Endothelial cell of hepatic sinusoid (primary cell): ENCODE data around the gene LRRFIP2.

ENCODE experiments used
- in situ Hi-C: cut with HindIII; loops from 2 replicates; pipeline ENCODE4 v1.10.0; 2017; ENCODE audit warnings: low sequenced_read_pairs

LRRFIP2 gene

DNA sequence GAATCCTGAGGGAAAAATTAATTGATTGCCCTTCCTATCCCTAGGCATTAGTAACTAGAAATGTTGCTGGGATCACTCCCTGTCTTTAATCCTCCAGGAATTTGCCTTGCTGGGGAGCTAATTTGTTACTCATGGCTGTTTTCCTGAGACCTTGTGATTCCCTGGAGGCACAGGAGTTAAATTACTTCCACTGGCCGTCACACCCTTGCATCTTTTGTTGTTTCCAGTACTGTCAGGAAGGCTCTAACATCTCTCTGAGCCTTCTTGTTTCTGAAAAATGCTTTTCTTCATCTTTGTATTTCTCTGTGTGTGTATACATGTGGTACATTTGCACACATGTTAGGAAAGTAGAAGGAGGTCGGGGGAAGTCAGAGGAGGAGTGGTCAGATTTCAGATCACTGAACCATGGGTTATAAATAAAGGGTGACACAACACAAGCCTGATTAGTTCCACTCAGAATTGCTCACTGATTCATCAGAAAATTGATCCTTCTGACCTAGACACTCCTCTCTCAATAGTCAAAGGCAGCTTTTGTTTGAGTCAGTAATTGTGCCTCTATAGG, 23.5 kb upstream of the LRRFIP2 start:
- in situ Hi-C loops: no loop called here

DNA sequence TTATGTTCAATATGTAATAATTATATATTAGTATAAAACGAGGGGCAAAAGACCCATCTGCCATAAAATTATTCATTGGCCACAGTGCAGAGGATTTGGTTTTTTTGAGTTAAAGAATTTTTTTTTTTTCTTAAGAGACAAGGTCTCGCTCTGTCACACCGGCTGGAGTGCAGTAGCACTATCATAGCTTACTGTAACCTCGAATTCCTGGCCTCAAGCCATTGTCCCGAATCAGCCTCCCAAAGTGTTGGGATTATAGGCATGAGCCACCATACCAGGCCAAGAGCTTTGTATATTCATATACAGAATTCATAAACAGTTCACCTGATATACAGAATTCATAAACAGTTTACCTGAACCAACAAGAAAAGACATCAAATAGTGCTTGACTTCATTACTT, 20.2 kb upstream of the LRRFIP2 start:
- in situ Hi-C loops: no loop called here

DNA sequence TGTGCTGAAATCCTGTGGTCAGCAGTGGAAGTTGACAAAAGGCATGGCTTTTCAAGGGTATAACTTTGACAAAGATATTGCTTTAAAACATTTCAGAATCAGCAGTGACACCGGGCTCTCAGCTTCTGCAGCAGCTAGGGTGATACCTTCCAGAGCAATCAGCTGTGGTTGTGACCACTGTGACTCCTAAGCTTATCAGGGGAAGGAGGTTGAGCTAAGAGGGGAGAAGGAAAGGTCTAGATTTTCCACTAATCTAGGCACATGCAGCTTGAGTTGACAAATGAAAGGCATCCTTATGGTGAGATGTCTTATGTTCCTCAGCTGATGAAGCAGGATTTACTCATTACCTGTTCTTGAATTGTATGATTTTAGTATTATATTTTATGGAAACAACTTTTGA, 16.3 kb upstream of the LRRFIP2 start:
- in situ Hi-C loops: no loop called here

DNA sequence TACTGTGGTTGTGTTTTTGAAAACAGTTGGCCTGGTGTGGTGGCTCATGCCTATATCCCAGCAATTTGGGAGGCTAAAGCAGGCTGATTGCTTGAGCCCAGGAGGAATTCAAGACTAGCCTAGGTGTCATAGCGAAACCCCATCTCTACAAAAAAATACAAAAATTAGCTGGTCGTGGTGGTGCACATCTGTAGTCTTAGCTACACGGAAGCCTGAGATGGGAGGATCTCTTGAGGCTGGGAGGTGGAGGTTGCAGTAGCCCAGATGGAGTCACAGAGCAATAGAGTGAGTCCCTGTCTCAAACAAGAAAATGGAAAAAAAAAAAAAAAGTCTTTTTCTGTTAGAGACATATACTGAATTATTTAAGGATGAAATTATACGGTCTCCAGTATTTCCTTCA, 14.7 kb upstream of the LRRFIP2 start:
- in situ Hi-C loops: no loop called here

DNA sequence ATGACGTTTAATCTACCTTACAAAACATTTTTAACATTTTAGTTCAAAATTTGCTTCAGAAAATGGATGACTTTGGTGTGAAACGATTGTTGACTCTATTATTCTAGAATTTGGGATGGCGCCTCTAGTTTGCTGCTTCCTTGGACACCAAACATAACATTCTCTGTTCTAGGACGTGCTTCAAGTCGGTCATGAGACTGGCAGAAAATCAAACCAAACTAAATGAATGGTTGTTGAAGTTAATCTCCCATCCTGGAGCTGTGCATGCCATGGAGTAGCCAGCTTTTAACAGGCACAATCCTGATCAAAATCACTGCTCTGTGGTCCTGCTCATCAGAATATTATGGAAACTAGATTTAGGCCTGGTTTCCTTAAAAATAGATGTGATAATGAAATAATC, 9.6 kb upstream of the LRRFIP2 start:
- in situ Hi-C loops: loop anchor here (5.0 kb wide), 1 partner anchor 37 kb away; no protein-coding TSS in a partner anchor

DNA sequence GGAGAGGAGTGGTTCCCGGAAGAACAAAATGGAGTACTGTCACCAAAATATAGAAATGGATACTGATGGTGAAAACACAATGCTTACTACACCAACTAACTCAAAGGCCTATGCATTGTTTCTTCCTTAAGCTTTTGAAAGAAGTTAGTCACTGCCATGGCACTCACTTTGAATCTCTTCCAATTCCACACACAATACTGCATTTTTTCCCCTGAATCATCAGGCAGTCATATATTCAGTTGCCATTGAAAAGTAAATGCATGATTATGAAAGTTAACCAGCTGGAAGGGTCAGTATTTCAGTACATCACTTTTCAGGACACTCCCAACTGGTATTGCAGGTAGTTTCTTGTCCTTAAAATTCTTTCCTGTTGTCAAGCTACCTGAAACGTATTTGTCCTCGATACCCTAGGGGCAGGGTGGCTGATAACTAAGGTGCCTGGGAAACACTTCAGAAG, 9.0 kb upstream of the LRRFIP2 start:
- in situ Hi-C loops: loop anchor here (5.0 kb wide), 1 partner anchor 36 kb away; no protein-coding TSS in a partner anchor

DNA sequence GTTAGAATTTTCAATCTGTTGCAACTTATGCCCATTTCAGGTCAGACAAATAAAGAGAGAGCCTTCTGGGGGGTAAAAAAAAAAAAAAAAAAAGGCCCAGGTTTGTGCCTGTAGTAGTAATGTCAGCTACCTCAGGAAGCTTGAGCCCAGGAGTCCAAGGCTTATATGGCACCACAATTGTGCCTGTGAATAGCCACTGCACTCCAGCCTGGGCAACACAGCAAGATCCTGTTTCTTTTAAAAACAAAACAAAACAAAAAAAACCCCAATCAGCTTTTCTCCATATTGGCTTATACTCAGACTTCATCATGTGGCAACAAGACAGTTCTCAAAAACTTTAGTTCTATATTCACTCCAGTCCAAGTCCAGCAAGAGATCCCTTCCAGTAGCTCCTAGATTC, 8.4 kb upstream of the LRRFIP2 start:
- in situ Hi-C loops: loop anchor here (5.0 kb wide), 1 partner anchor 36 kb away; no protein-coding TSS in a partner anchor

DNA sequence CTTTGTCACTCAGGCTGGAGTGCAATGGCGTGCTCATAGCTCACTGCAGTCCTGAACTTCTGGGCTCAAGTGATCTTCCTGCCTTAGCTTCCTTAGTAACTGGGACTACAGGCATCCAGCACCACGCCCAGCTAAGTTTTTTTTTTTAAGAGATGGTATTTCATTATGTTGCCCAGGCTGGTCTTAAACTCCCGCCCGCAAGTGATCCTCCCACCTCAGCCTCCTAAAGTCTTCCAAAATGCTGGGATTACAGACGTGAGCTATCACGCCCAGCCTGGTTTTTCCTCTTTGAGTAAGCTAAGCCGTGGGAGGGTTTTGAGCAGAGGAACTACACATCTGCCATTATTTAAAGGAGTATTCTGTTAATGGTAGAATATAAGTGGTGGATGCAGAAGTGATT, 7.4 kb upstream of the LRRFIP2 start:
- in situ Hi-C loops: loop anchor here (5.0 kb wide), 1 partner anchor 34 kb away; no protein-coding TSS in a partner anchor

DNA sequence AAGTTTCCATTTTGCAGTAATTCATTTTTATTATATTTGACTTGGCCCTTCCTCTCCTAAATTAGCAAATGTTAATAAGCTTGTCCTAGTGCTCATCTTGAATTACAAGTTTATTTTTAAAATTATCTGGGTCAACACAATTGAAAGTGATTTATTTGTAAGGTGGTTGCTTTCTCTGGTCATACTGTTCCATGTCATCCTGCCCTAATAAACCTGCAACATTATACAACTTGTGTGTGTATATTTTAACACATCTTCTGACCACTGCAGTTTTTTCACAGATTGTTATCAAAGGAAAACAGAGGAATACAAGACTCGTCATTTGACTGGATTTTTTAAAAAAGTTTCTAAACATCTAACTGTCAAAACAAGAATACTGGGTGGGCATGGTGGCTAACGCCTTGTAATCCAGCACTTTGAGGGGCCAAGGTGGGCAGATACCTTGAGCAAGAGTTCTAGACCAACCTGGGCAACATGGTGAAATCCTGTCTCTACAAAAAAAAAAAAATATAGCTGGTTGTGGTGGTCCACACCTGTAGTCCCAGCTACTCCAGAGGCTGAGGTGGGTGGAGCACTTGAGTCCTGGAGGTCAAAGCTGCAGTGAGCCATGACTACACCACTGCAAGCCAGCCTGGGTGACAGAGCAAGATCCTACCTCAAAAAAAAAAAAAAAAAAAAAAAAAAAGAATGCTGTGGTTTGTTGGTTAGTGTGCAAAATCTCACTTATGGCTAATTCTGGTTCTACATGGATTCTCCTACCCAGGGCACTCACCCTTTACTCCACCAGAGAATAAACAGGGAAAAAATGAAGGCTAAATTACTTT, 5.0 kb upstream of the LRRFIP2 start:
- in situ Hi-C loops: no loop called here

DNA sequence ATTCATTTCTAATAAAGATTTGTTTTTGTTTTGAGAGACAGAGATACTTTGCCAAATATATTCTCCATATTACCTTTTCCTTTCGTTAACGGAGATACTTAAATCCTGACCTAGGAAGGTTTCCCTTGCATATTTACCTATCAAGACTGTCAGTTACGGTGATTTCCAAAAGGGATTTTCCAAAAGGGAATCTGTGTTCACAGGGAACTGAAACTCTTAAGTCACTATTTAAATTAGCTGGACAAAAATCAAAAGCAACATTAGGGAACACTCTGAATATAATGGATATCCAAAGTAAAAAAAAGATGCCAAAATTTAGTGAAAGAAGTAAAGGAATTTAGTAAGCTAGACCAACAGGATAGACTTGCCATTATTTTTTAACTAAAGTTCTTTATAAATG, 576 bp downstream of the LRRFIP2 start:
- in situ Hi-C loops: no loop called here

DNA sequence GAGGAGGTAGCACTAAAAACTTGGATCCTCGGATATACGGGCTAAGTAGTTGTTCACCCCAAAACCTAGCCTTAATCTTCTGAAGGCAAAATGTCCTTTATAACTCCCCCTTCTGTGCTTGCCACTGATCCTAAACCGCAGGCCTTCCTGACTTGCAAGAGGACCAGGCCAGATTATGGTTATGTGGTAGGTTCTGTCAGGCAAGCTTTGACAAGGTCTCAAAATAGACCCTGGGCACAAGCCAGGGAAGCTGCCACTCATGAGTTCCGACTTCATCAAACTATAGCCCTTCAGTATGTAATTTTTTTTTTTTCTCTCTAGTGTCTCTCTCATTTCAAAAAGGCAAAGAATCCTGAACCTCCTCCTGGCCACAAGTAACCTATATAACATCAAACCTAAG, 3.2 kb downstream of the LRRFIP2 start:
- in situ Hi-C loops: no loop called here

DNA sequence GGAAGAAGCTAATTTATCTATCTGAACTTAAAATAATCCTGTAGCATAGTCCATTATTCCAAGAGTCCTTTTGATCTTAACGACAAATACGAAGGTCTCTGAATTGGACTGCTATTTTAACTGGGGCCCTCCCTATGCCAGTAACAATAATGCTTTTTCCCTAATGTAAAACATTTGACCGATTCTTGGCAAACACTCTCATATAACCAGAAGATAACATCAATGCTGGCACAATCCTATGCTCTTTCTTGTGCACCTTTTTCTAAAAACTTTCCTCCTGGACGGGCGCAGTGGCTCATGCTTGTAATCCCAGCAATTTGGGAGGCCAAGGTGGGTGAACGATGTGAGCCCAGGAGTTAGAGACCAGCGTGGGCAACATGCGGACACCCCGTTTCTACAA, 3.9 kb downstream of the LRRFIP2 start:
- in situ Hi-C loops: no loop called here

DNA sequence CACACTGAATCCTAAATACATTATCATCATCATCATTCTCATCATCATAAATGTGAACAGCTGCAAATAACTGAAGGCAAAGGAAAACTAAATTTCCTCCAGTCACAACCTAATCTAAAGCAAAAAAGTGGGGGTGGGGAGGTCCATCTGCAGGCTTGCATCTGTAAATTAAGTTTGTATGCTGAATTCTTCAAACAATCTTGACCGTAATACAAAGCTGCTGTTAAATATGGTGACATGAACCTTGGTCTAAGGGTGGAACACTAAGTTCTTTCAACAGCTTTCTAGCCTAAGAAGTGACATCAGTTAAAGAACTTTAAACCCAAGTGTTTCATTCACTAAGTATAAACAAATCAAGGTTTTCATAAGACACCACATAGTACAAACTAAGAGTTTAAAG, 4.3 kb downstream of the LRRFIP2 start:
- in situ Hi-C loops: no loop called here

DNA sequence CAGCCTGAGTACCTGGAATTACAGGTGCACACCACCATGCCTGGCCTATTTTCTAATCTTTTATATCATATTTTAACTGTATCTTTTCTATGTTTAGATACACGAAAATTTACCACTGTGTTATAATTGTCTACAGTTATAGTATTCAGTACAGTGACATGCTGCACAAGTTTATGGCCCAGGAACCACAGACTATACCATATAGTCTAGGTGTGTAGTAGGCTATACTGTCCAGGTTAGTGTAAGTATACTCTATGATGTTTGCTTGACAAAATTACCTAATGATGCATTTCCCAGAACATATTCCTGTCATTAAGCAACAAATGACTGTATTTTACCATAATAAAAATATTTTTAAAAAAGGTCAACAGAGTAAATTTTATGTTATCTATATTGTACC, 5.5 kb downstream of the LRRFIP2 start:
- in situ Hi-C loops: no loop called here

DNA sequence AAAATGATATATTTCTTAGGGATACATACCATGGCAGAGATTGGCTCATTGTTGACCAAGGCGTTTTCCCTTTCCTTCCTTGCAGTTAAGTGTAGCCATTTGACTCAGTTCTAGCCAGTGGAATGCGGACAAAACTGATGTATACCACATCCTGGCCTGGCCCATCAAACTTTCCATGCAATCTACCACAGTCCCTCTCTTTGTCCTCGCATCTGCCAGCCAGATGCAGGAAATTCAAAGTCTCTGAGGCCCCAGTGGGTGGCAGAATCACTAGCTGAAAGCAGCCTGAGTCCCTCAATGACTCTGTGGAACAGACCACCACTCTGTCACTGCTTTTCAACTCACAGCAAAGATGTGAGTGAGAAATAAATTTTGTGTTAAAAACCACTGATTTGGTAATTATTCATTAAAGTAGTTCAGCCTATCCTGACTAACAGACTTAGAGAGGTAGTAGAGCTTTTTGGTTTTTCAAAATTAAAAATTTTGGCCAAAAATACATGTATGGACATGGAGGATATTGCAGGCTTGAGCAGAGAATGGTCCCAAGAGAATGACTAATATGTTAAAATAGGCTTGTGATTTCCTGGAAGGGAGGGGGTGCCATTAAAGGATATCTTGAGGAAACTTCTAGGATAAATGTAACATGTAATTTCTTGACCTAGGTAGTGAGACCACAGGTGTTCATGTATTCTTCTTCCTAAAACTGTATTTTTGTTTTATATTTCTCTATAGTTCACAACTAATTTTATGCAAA, 10.9 kb downstream of the LRRFIP2 start:
- in situ Hi-C loops: no loop called here

DNA sequence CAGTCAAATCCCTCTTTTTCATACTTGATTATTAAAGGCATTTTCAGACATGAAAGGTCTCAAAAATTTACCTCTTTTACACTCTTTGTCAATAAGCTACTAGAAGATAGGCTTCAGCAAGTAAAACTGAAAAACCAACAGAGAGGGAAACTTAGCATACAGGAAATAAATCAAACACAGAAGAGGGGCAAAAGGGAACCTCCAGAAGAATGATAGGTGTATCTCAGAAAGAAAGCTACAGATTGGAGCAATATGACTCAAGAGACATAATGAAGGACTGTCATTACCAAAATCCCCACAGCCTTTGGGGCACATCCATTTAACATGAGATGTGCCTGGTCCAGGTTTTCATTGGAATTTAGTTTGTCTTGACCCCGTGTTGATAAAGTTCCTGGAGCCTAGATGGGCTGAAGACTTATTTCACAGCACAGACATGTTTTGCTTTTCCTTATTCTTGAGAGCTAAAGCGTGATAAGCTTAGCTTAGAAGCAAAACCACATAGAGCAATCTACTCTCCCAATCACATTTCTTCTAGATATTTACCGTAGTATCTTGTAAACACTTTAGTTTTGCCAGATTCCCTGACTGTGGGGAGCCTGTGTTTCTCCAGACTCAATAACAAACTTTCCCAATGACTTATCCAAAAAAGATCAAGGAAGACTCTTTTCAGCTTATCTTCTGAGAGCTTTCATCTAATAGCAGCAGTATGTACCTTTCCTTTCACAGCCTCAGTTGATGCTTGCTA, 11.7 kb downstream of the LRRFIP2 start:
- in situ Hi-C loops: no loop called here

DNA sequence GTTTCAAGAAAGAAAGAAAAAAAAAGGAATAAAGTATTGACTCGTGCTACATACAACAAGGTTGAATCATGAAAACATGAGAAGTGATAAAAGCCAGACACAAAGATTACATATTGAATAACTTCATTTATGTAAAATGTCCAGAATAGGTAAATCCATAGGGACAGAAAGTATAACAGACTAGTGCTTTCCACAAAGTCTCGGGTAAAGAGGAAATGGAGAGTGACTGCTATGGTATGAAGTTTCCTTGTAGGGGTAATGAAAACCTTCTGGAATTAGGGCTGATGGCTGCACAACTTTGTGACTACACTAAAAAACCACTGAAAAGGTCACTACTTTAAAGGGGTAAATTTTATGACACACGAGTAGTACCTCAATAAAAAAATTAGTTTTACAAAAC, 13.0 kb downstream of the LRRFIP2 start:
- in situ Hi-C loops: no loop called here

DNA sequence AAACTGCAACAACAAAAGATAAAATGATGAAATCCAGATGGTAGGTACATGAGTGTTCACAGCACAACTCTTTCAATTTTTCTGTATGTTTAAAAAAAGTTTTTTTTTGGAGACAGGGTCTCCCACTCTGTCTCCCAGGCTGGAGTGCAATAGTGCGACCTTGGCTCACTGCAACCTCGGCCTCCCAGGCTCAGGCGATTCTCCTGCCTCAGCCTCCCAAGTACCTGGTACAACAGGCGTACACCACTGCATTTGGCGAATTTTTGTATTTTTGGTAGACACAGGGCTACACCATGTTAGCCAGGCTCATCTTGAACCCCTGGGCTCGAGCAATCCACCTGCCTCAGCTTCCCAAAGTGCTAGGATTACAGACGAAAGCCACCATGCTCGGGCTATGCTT, 18.6 kb downstream of the LRRFIP2 start:
- in situ Hi-C loops: no loop called here

DNA sequence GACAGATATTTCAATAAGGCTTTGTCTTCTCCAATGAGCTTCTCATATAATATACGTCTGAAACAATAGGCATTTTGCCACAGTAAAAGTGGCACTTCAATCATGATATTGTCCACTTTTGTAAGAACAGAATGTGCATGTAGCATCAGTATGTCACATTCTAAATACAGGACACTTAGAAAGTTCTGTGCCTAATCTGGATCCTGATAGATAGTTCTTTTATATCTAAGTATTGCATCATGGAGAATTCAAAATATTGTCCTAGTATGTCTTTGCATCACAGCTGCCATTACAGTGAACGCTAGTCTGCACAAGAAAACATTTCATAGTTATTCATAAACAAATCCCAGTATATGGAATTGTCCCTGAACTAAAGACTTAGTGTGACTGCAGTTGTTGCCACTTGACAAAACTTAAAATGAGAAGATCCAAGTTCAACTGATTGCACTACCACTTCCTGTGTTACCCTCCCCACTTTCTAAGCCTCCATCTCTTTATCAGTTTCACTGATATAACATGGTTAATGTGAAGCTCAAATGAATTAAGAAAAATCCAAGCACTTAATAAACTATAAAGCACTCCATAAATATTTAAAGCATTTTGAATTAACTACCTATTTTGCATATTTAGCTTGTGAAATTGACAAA, 19.6 kb downstream of the LRRFIP2 start:
- in situ Hi-C loops: no loop called here

DNA sequence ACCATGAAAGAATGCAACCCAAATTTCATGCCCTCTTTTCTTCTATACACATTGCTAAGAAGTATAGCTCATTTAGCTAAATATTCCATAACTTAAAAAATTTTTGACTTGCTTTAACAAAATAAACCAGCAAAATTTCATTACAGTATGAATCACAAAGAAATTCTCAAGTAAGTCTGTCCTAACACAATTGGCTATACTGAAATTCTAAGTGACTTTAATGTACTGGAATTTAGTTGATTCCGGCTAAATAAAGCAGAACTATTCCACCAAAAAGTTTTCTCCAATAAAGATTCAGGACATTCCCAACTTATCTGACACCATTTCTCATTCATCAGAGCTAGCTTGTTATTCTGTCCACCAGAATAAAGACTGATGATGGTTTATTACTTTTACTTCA, 23.8 kb downstream of the LRRFIP2 start:
- in situ Hi-C loops: no loop called here
